Stimulated activated CD4-positive, alpha-beta T cell treated with anti-CD3 and anti-CD28 coated beads, Interleukin-2, amount 100 ng/mL, for 48 hours (primary cell): Measurements from ENCODE around the gene ARHGEF39.

Source experiments
- DNase-seq, 2 donors: peaks; one replicate each; pipeline ENCODE4 v3.0.0-alpha.2; 2020

The ARHGEF39 gene

DNA sequence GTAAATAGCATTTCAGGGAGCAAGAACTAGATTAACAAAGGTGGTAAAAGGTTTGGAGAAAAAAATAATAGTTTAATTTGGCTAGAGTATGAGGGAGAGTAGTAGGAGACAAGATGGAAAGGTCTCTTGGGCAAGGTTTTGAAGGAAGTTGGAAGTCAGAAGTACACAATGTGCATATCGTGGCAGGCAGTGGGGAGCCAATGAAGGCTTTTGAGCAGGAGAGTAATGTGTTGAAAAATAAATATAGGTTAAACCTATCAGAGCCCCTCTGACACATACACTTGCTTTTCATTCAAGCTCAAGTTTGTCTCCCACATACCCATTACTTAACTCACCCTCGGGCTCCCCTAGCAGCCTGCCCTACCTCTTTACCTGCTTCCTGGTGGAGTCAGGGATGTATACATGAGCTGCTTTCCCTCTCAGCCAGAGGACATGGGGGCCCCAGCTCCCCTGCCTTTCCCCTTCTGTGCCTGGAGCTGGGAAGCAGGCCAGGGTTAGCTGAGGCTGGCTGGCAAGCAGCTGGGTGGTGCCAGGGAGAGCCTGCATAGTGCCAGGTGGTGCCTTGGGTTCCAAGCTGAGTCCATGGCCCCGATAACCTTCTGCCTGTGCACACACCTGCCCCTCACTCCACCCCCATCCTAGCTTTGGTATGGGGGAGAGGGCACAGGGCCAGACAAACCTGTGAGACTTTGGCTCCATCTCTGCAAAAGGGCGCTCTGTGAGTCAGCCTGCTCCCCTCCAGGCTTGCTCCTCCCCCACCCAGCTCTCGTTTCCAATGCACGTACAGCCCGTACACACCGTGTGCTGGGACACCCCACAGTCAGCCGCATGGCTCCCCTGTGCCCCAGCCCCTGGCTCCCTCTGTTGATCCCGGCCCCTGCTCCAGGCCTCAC lies 8.4 kb upstream of the ARHGEF39 start, which contains the start of gene CA9:
Gene CA9, plus strand, starts transcription at position 797 of the 893 bp plus-strand sequence. Its CDS starts 32 bp downstream, at position 829.
- no peak for DNase-seq

DNA sequence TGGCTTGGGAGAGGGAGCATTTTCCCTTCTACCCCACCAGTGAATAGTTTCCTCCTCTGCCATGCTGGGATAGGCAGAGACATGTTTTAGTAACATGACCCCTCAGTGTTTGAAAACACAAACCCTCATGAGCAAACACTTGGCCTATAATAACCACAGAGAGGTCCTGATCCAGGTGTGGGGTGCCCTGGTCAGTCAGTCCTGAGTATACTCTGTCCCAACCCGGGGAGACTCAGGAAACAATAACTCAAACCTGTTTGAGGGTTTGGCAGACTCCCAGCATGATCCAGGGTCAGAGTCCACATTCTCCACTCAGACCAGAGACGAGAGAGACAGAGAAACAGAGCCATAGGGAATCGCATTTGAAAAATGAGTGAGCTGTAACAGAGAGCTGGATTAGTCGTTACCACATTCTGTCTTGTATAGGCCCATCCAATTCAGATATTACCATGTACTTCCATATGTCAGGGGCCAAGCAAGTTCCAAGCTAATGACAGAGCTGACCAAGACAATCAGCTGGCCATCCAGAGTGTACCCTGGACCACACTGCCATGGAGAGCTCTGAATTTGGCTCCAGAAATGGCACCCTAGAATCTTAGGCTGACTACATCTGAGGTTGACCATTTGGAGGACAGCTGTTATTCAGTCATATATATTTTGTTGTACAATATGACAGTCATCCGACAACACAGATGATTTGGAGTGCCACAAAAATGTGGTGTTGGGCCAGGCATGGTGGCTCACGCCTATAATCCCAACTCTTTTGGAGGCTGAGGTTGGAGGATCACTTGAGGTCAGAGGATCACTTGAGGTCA lies 4.5 kb upstream of the ARHGEF39 start:
- no peak for DNase-seq

GRCh38 chr9:35667939-35668338 lies 2.9 kb upstream of the ARHGEF39 start:
- no peak for DNase-seq

- DNase-seq = no peak
These were observed 1.6 kb upstream of the ARHGEF39 start for GRCh38 chr9:35666549-35666948.

DNA sequence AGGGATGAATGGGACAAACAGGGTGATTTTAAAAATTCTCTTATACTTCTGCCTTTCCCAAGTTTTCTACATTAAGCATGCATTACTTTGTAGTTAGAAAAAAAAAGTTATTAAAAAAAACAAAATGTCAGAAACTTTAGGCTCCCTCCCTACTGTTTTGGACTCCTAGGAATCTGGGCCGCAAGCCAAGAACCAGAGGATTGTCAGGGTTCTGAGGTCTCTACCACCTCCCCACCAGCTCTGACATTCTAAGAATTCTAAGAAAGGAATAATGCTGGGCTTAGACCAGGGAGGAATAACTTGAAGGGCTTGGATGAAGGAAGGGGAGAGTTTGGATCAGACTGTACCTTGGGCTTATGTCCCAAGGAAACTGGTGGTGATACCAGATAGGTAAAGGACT lies 1.1 kb upstream of the ARHGEF39 start:
- DNase-seq = no peak

- DNase-seq = no peak
These were observed 450 bp upstream of the ARHGEF39 start for GRCh38 chr9:35665471-35665818.

DNA sequence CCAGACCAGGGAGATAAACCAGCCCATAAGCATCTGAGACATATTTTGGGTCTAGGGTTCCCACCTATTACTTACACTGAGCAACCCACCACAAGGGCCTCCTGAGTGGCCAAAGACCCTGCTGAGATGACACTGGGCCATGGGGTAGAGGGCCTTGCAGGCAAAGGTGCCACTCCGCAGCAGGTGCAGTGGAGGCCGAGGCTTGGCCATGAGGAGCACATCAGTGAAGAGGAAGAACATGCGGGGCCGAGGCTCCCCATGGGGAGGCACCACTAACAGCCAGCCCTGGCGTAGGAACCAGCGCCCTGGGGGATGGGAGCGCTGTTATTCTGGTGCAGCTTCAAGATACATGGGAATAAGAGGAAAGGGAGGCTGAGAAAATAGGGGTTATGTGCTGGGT lies 2.6 kb downstream of the ARHGEF39 start:
- DNase-seq = no peak

GRCh38 chr9:35661756-35662350 lies 3.1 kb downstream of the ARHGEF39 start:
- DNase-seq = no peak

DNA sequence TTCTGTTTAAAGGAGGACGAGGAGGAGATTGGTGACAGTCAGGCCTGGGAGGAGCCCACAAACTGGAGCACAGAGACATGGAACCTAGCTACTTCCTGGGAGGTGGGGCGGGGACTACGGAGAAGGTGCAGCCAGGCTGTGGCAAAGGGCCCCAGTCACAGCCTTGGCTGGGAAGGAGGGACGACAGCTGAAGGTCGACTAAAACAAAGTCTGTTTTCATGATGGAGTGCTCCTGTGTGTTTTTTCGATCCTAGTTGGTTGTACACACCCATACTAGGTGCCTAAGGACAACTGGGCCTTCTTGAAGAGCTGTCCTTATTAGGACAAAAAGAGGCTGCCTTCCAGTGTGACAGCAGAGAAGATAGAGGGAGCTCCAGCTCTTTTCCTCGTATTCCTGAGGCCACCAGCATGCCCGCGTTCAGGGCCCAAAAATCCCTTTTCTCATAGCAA lies 4.0 kb downstream of the ARHGEF39 start:
- no peak for DNase-seq

DNA sequence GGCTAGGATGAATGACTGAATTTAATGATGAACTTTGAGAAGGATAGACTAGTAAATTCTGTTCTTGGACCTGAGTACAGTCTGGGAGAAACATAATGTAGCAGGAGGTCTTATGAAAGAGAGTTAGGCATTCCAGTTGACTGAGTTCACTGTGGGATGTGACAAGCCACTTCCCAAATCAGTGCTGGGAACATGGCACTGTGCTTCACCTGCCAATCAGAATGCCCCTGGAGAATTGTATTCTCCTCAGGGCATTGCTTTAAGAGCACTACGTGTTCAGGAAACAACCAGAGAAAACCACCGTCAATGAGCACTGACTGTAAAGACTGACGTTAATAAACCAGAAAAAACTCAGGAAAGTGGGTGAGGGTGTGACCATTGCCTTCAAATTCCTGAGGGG lies 5.7 kb downstream of the ARHGEF39 start:
- no peak for DNase-seq

GRCh38 chr9:35658968-35659220 lies 6.1 kb downstream of the ARHGEF39 start:
- DNase-seq = no peak

- peak; percentile 75 to 80 for DNase-seq
These were observed 6.6 kb downstream of the ARHGEF39 start, which contains the start of gene CCDC107 for GRCh38 chr9:35658137-35658967. CCDC107 (plus strand) TSS chr9:35658292; CDS start chr9:35658380, 88 bp downstream.

GRCh38 chr9:35657546-35658136 lies 7.4 kb downstream of the ARHGEF39 start, which contains the start of gene RMRP:
RMRP (minus strand) TSS chr9:35658019.
- DNase-seq = peak; percentile 90 to 92

DNA sequence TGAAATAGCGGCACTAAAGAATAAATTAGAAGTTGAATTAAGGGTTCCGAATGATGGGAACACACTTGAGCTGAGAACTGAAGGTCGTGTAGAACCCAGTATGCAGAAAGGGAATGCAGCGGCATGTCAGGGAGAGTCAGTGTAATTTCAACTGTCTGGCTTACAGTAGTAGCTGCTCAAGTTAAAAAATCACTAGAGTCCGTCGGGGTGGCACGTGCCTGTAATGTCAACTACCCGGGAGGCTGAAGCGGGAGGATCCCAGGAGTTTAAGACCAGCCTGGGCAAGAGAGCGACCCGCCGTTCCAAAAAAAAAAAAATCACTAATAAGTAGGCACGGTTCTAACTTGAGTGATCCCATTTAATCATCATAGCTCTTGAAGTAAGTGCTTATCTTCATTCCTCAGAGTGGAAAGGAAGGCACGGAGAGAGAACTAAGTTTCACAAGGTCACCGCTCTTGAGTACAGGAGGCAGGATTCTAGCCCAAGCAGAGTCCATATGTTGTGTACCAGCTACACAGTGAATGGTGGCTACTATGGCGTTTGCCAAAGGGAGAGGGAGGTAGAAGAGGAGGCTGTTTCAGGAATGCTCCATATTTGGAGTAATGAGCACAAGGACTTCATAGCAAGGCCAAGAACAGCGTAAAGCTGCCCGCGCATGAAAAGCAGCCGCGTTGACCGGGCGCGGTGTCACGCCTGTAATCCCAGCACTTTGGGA lies 8.0 kb downstream of the ARHGEF39 start:
- DNase-seq = no peak

DNA sequence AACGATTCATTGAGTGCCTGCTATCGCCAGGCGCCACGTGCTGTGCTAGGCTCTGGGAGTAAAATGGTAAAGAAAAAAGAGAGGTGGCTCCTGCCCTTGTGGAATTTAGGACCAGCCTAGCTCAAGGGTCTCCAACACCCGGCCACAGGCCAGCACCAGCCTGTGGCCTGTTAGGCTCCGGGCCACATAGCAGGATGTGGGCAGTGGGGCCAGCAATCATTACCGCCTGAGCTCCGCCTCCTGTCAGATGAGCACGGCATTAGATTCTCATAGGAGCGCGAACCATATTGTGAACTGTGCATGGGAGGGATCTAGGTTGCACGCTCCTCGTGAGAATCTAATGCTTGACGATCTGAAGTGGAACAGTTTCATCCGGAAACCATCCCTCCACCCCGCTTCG lies 8.6 kb downstream of the ARHGEF39 start:
- no peak for DNase-seq

GRCh38 chr9:35653611-35654010 lies 11.4 kb downstream of the ARHGEF39 start:
- DNase-seq = no peak

DNA sequence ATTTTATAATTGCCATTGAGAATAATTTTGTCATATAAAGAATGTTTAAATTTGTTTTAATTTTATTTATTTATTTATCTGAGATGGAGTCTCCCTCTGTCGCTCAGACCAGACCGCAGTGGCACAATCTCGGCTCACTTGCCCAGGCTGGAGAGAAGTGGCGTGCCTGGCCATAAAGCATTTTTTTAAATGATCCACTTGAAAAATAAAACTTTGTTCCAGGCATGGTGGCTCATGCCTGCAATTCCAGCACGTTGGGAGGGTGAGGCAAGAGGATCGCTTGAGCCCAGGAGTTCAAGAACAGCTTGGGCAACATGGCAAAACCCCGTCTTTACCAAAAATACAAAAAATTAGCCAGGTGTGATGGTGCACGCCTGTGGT lies 12.2 kb downstream of the ARHGEF39 start:
- DNase-seq = no peak

- no peak for DNase-seq
These were observed 12.8 kb downstream of the ARHGEF39 start for GRCh38 chr9:35651956-35652828.

DNA sequence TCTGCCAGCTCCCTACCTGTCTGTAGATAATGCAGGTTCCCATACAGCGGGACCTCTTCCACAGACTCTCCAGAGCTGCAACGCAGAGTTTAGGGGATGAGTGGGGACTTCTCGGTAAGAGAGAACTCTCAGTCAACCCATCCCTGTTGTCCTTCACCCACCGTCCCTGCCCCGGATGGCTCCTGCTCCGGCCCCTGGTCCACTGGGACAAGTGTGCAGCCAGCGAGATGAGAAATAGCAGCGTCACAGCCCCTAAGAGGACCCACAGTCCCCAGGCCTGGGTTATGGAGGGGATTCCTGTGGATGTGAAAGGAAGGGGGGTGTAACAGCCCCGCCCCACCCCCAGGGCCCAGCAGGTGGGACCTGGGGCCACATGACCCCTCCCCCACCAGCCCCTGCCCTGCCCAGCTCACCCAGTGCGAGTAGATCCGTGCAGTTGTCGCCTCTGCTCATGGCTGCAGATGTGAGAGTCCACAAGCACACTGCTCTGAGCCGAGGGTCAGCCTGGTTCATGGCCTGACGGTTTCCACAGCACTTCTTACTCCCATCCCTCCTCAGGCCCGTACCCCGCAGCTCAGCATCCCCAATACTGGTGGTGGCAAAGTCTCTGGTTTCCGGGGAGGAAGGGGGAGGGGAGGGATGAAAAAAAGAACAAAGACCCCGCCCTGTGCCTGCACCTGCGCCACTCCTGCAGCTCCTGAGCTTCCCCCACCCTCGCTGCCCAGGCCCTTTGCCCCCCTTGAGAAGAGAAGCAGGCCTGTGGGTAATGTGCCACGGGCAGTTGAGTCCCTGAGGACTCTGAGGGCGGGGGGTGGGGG lies 14.4 kb downstream of the ARHGEF39 start, which contains the start of gene SIT1:
Gene SIT1, minus strand, starts transcription at position 591 of the 818 bp plus-strand sequence. Its CDS starts 78 bp downstream, at position 513.
- peak in 1 of 2 donors; percentile 28 for DNase-seq
